Lower leg skin (tissue), 3 donors: ENCODE data around the gene SDK1.

Experiments
- POLR2A ChIP-seq, 2 donors: fragments of 450-650 bp; IDR thresholded peaks; one replicate each; pipeline ENCODE4 v1.6.1; 2016 to 2017; ENCODE audit warnings: antibody characterized with exemption in 2 of 2, mild to moderate bottlenecking in 1 of 2, moderate library complexity in 1 of 2
- TF ChIP-seq, protein P1 (sequence below), 3 donors: fragments of 450-650 bp; IDR thresholded peaks; one replicate each; pipeline ENCODE4 v1.5.1; 2016; ENCODE audit warnings: antibody characterized with exemption in 3 of 3, mild to moderate bottlenecking in 3 of 3, moderate library complexity in 2 of 3

GRCh38 chr7:3649678-3650440, 348.8 kb downstream of the SDK1 start:
- no peak for TF ChIP-seq POLR2A (IDR thresholded peaks at IDR 0.05)
- TF ChIP-seq, protein P1, sequence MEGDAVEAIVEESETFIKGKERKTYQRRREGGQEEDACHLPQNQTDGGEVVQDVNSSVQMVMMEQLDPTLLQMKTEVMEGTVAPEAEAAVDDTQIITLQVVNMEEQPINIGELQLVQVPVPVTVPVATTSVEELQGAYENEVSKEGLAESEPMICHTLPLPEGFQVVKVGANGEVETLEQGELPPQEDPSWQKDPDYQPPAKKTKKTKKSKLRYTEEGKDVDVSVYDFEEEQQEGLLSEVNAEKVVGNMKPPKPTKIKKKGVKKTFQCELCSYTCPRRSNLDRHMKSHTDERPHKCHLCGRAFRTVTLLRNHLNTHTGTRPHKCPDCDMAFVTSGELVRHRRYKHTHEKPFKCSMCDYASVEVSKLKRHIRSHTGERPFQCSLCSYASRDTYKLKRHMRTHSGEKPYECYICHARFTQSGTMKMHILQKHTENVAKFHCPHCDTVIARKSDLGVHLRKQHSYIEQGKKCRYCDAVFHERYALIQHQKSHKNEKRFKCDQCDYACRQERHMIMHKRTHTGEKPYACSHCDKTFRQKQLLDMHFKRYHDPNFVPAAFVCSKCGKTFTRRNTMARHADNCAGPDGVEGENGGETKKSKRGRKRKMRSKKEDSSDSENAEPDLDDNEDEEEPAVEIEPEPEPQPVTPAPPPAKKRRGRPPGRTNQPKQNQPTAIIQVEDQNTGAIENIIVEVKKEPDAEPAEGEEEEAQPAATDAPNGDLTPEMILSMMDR (IDR thresholded peaks at IDR 0.05) = no peak
